ENCODE results near the gene ABCG4.
"Not testable (repeated sequence)": the region's sequence is repeated elsewhere in the genome, so short reads cannot be mapped to it uniquely, and the experiment has no call there.

Gene ABCG4

GRCh38 chr11:119187123-119187892 lies 38.5 kb downstream of the ABCG4 start:
- DNase-seq: no peak

- no peak for DNase-seq
Measured at GRCh38 chr11:119188067-119188466, 39.2 kb downstream of the ABCG4 start.

- no peak for DNase-seq
Measured at GRCh38 chr11:119188887-119189286, 40.0 kb downstream of the ABCG4 start.

- no peak for DNase-seq
Measured at GRCh38 chr11:119189393-119189792, 40.5 kb downstream of the ABCG4 start.

GRCh38 chr11:119190531-119190930 lies 41.7 kb downstream of the ABCG4 start:
- no peak for DNase-seq

GRCh38 chr11:119191265-119191664 lies 42.4 kb downstream of the ABCG4 start:
- not testable (repeated sequence) for DNase-seq

GRCh38 chr11:119192111-119192510 lies 43.3 kb downstream of the ABCG4 start:
- DNase-seq: no peak

DNA sequence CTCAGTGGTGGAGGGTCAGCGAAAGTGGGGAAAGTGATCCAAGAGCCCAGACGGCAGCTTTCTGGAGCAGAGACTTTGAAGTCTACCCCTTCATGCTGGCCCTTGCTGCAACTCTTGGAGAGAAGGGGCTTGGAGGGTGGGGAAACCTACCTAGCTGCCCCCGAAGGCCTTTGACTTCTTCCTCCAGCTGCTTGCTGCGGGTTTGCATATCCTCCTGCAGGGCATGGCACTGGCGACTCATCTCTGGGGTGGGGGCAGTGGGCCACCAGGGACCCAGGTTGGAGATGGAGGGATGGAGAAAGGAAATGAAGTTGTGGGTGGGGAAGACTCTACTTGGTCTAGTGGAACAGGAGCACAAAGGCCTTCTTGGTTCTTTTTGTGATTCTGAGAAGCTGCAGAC lies 44.1 kb downstream of the ABCG4 start:
- no peak for DNase-seq

- DNase-seq: no peak
Measured at GRCh38 chr11:119193626-119194025, 44.8 kb downstream of the ABCG4 start.

- no peak for DNase-seq
Measured at GRCh38 chr11:119194811-119195440, 46.1 kb downstream of the ABCG4 start.

DNA sequence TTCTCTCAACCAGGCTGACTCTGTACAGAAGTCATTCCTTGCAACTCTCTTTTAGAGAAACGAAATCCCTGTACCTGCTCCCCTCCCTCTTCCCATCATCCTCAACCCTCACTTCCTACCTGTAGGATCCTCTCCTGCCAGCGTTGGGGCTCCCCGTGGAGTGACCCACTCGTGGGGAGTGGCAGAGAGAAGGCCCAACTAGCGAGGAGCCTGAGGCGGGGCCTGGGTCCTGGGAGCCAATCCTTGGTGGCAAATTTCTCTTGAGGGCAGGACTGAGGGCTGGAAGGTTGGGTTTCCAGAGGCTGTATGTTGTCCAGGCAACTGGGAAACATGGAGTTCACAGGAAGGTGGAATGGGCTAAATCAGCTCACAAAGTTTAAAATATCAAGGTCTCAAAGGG lies 46.8 kb downstream of the ABCG4 start:
- DNase-seq: no peak

- peak; percentile 78 for DNase-seq
Measured at GRCh38 chr11:119196833-119197483, 48.1 kb downstream of the ABCG4 start.

DNA sequence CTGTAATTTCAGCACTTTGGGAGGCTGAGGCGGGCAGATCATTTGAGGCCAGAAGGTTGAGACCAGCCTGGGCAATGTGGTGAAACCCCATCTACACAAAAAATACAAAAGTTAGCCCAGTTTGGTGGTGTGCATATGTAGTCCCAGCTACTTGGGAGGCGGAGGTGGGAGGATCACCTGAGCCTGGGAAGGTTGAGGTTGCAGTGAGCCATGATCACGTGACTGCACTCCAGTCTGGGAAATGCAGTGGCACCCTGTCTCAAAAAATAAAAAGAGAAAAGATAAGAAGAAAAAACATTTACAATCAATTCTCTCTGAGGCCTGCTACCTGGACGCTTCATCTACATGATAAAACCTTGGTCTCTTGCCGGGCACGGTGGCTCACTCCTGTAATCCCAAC lies 50.1 kb downstream of the ABCG4 start:
- DNase-seq: no peak

DNA sequence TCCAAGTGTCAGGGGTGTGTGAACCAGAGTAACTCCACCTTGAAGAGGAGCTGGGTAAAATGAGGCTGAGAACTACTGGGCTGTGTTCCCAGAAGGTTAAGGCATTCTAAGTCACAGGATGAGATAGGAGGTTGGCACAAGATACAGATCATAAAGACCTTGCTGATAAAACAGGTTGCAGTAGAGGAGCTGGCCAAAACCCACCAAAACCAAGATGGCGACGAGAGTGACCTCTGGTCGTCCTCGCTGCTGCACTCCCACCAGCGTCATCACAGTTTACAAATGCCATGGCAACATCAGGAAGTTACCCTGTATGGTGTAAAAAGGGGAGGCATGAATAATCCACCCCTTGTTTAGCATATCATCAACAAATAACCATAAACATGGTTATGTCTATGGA lies 52.4 kb downstream of the ABCG4 start:
- DNase-seq: not testable (repeated sequence)

GRCh38 chr11:119202554-119202953 lies 53.7 kb downstream of the ABCG4 start:
- DNase-seq: no peak

DNA sequence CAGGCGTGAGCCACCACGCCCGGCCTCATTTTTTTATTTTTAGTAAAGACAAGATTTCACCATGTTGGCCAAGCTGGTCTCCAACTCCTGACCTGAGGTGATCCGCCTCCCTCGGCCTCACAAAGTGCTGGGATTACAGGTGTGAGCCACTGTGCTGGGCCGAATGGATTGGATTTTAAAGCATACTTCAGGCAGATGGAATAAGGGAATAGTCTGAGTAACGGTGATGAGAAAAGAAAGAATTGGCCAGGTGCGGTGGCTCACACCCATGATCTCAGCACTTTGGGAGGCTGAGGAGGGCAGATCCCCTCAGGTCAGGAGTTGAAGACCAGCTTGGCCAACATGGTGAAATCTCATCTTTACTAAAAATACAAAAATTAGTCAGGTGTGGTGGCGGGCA lies 55.2 kb downstream of the ABCG4 start:
- DNase-seq: no peak

GRCh38 chr11:119205080-119205479 lies 56.2 kb downstream of the ABCG4 start:
- DNase-seq: no peak

- DNase-seq: peak; percentile 27
Measured at GRCh38 chr11:119205574-119206510, 57.0 kb downstream of the ABCG4 start, which contains the start of gene CBL. Gene CBL, plus strand, starts transcription at chr11:119206339. Its CDS starts 79 bp downstream, at chr11:119206418.

GRCh38 chr11:119206511-119207414 lies 57.9 kb downstream of the ABCG4 start:
- no peak for DNase-seq

- no peak for DNase-seq
Measured at GRCh38 chr11:119207415-119207960, 58.6 kb downstream of the ABCG4 start.

GRCh38 chr11:119209186-119209585 lies 60.3 kb downstream of the ABCG4 start:
- DNase-seq: no peak

Data from NCI-H187 treated with DMSO at 0.1 percent for 48 hours (cell line).